HEK293 (cell line): ENCODE results near the gene DDX54.

Experiments used
- KLF1 ChIP-seq: fragments of 450-650 bp; formaldehyde crosslinking; IDR thresholded peaks from 2 replicates; pipeline ENCODE4 v1.5.1; 2016; ENCODE audit warnings: missing biosample characterization, missing genetic modification characterization
- ZNF174 ChIP-seq: fragments of 450-650 bp; formaldehyde crosslinking; IDR thresholded peaks from 2 replicates; pipeline ENCODE4 v1.5.0; 2017; ENCODE audit warnings: missing biosample characterization, mild to moderate bottlenecking, missing genetic modification characterization
- ZNF510 ChIP-seq: fragments of 450-650 bp; formaldehyde crosslinking; IDR thresholded peaks from 2 replicates; pipeline ENCODE4 v1.5.1; 2018; ENCODE audit warnings: mild to moderate bottlenecking, missing genetic modification characterization, missing biosample characterization; ENCODE audit not compliant: insufficient replicate concordance
- TF ChIP-seq, protein P1 (sequence below): fragments of 450-650 bp; formaldehyde crosslinking; IDR thresholded peaks from 2 replicates; pipeline ENCODE4 v1.5.1; 2016; ENCODE audit warnings: missing biosample characterization, missing genetic modification characterization
- TF ChIP-seq, protein P2 (sequence below): fragments of 450-650 bp; formaldehyde crosslinking; IDR thresholded peaks from 2 replicates; pipeline ENCODE4; 2016; ENCODE audit warnings: missing biosample characterization, missing genetic modification characterization
- TF ChIP-seq, protein P3 (sequence below): fragments of 450-650 bp; formaldehyde crosslinking; IDR thresholded peaks from 2 replicates; pipeline ENCODE4 v1.5.1; 2016; ENCODE audit warnings: missing biosample characterization, missing genetic modification characterization
- TF ChIP-seq, protein P4 (sequence below): IDR thresholded peaks from 2 replicates; pipeline ENCODE4 v1.6.1; 2011; ENCODE audit warnings: mild to moderate bottlenecking, low read depth, low read length, borderline replicate concordance
- TF ChIP-seq, protein P5 (sequence below): fragments of 450-650 bp; formaldehyde crosslinking; IDR thresholded peaks from 2 replicates; pipeline ENCODE4 v1.5.1; 2016; ENCODE audit warnings: missing biosample characterization, missing genetic modification characterization
- TF ChIP-seq, protein P6 (sequence below): fragments of 450-650 bp; formaldehyde crosslinking; IDR thresholded peaks from 2 replicates; pipeline ENCODE4 v1.5.1; 2016; ENCODE audit warnings: missing biosample characterization, missing genetic modification characterization

DNA sequence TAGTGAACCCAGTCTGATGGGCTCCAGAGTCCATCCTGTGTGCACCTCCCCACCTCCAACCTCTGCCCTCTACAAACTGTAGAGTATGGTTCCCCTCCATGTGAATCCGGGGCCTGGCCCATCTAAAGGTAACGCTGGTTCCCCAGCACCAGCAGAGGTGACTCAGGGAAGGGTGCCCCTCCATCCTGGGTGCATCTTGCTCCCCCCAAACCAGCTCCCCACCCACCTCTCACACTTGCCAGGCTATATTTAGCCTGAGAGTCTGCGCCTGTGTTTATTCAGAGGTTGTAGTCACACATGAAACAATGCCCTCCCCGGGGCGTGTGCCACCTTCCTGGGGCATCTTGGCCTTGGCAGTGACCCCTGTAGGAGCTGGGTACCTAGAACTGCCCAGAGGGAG is 75.9 kb downstream of the DDX54 start:
- TF ChIP-seq, protein P1, sequence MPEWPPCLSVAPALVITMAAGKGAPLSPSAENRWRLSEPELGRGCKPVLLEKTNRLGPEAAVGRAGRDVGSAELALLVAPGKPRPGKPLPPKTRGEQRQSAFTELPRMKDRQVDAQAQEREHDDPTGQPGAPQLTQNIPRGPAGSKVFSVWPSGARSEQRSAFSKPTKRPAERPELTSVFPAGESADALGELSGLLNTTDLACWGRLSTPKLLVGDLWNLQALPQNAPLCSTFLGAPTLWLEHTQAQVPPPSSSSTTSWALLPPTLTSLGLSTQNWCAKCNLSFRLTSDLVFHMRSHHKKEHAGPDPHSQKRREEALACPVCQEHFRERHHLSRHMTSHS (tag by site-specific recombination) = no peak
- TF ChIP-seq, protein P2, sequence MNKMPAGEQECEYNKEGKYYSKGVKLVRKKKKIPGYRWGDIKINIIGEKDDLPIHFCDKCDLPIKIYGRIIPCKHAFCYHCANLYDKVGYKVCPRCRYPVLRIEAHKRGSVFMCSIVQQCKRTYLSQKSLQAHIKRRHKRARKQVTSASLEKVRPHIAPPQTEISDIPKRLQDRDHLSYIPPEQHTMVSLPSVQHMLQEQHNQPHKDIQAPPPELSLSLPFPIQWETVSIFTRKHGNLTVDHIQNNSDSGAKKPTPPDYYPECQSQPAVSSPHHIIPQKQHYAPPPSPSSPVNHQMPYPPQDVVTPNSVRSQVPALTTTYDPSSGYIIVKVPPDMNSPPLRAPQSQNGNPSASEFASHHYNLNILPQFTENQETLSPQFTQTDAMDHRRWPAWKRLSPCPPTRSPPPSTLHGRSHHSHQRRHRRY (tag by site-specific recombination) = no peak
- TF ChIP-seq, protein P3, sequence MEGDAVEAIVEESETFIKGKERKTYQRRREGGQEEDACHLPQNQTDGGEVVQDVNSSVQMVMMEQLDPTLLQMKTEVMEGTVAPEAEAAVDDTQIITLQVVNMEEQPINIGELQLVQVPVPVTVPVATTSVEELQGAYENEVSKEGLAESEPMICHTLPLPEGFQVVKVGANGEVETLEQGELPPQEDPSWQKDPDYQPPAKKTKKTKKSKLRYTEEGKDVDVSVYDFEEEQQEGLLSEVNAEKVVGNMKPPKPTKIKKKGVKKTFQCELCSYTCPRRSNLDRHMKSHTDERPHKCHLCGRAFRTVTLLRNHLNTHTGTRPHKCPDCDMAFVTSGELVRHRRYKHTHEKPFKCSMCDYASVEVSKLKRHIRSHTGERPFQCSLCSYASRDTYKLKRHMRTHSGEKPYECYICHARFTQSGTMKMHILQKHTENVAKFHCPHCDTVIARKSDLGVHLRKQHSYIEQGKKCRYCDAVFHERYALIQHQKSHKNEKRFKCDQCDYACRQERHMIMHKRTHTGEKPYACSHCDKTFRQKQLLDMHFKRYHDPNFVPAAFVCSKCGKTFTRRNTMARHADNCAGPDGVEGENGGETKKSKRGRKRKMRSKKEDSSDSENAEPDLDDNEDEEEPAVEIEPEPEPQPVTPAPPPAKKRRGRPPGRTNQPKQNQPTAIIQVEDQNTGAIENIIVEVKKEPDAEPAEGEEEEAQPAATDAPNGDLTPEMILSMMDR (tag by site-specific recombination) = no peak
- TF ChIP-seq ZNF174 (tag by site-specific recombination) = no peak
- TF ChIP-seq, protein P4, sequence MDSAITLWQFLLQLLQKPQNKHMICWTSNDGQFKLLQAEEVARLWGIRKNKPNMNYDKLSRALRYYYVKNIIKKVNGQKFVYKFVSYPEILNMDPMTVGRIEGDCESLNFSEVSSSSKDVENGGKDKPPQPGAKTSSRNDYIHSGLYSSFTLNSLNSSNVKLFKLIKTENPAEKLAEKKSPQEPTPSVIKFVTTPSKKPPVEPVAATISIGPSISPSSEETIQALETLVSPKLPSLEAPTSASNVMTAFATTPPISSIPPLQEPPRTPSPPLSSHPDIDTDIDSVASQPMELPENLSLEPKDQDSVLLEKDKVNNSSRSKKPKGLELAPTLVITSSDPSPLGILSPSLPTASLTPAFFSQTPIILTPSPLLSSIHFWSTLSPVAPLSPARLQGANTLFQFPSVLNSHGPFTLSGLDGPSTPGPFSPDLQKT = no peak
- TF ChIP-seq, protein P5, sequence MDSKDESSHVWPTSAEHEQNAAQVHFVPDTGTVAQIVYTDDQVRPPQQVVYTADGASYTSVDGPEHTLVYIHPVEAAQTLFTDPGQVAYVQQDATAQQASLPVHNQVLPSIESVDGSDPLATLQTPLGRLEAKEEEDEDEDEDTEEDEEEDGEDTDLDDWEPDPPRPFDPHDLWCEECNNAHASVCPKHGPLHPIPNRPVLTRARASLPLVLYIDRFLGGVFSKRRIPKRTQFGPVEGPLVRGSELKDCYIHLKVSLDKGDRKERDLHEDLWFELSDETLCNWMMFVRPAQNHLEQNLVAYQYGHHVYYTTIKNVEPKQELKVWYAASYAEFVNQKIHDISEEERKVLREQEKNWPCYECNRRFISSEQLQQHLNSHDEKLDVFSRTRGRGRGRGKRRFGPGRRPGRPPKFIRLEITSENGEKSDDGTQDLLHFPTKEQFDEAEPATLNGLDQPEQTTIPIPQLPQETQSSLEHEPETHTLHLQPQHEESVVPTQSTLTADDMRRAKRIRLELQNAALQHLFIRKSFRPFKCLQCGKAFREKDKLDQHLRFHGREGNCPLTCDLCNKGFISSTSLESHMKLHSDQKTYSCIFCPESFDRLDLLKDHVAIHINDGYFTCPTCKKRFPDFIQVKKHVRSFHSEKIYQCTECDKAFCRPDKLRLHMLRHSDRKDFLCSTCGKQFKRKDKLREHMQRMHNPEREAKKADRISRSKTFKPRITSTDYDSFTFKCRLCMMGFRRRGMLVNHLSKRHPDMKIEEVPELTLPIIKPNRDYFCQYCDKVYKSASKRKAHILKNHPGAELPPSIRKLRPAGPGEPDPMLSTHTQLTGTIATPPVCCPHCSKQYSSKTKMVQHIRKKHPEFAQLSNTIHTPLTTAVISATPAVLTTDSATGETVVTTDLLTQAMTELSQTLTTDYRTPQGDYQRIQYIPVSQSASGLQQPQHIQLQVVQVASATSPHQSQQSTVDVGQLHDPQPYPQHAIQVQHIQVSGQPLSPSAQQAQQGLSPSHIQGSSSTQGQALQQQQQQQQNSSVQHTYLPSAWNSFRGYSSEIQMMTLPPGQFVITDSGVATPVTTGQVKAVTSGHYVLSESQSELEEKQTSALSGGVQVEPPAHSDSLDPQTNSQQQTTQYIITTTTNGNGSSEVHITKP (tag by site-specific recombination) = no peak
- TF ChIP-seq ZNF510 (tag by site-specific recombination) = no peak
- TF ChIP-seq, protein P6, sequence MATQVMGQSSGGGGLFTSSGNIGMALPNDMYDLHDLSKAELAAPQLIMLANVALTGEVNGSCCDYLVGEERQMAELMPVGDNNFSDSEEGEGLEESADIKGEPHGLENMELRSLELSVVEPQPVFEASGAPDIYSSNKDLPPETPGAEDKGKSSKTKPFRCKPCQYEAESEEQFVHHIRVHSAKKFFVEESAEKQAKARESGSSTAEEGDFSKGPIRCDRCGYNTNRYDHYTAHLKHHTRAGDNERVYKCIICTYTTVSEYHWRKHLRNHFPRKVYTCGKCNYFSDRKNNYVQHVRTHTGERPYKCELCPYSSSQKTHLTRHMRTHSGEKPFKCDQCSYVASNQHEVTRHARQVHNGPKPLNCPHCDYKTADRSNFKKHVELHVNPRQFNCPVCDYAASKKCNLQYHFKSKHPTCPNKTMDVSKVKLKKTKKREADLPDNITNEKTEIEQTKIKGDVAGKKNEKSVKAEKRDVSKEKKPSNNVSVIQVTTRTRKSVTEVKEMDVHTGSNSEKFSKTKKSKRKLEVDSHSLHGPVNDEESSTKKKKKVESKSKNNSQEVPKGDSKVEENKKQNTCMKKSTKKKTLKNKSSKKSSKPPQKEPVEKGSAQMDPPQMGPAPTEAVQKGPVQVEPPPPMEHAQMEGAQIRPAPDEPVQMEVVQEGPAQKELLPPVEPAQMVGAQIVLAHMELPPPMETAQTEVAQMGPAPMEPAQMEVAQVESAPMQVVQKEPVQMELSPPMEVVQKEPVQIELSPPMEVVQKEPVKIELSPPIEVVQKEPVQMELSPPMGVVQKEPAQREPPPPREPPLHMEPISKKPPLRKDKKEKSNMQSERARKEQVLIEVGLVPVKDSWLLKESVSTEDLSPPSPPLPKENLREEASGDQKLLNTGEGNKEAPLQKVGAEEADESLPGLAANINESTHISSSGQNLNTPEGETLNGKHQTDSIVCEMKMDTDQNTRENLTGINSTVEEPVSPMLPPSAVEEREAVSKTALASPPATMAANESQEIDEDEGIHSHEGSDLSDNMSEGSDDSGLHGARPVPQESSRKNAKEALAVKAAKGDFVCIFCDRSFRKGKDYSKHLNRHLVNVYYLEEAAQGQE (tag by site-specific recombination) = no peak
- TF ChIP-seq KLF1 (tag by site-specific recombination) = no peak
